Psoas muscle (tissue), 8 donors: Measurements from ENCODE around the gene ARL16. TPM values are rescaled to one million over a fixed set of nuclear protein-coding genes. Genes with fewer than 3 reads are reported as not detected.
A peak's percentile ranks its signal among the peaks of the same experiment; 100 is the strongest.

Experiments used
- ATAC-seq, 4 donors: fragments of 200-7000 bp; cut with Tn5 transposase; one replicate each; pipeline ENCODE4 v1.9.1; 2020; ENCODE audit warnings: moderate library complexity in 3 of 4, mild to moderate bottlenecking in 2 of 4
- DNase-seq, 2 donors: peaks; one replicate each; pipeline ENCODE4 v3.0.0-alpha.2; 2020
- H3K27ac ChIP-seq: fragments of 200-600 bp; one replicate; pipeline ENCODE4 v1.8.0; 2022
- H3K27me3 ChIP-seq, 3 donors: fragments of 200-600 bp in 1 of 3; one replicate each; pipeline versions ENCODE4 v1.6.1 to v1.8.0; 2013 to 2022; ENCODE audit warnings: low read length in 2 of 3, mild to moderate bottlenecking in 2 of 3, moderate library complexity in 1 of 3; ENCODE audit not compliant: insufficient read depth in 3 of 3
- H3K36me3 ChIP-seq, 2 donors: fragments of 200-600 bp in 1 of 2; one replicate each; pipeline versions ENCODE4 v1.6.1 to v1.8.0; 2013 to 2022; ENCODE audit warnings: low read depth in 1 of 2, mild to moderate bottlenecking in 1 of 2, moderate library complexity in 1 of 2; ENCODE audit not compliant: insufficient read depth in 1 of 2
- H3K4me1 ChIP-seq: fragments of 200-600 bp; one replicate; pipeline ENCODE4 v1.8.0; 2022
- H3K4me3 ChIP-seq: fragments of 200-600 bp; one replicate; pipeline ENCODE4 v1.8.0; 2022; ENCODE audit warnings: mild to moderate bottlenecking
- H3K9me3 ChIP-seq: fragments of 200-600 bp; one replicate; pipeline ENCODE4 v1.8.0; 2022
- WGBS, 3 donors: extraction: QIAGEN DNeasy Blood & Tissue Kit; methylation state at CpG; one replicate each; pipeline versions ENCODE4 v1.1.6 to v1.1.7; 2013; 5-methylcytosine and 5-hydroxymethylcytosine counted together
- intact Hi-C, 2 donors: fragments of 100-400 bp; cut with DNase I; formaldehyde crosslinking; loops; one replicate each; pipeline versions ENCODE4 v1.11.0 to v1.14.2; 2022
- polyA plus RNA-seq, 3 donors: library from polyadenylated mRNA; stranded (reverse); fragments of 200-250 nt; gene quantifications; one replicate each; pipeline ENCODE4 v1.2.3, GENCODE V29; 2013
- total RNA-seq, 4 donors: library from RNA; stranded (reverse); fragmentation: NEBNext Ultra II Directional in 2 of 4; extraction: Animal tissue kit (Norgen Biotek cat#: 25700) in 2 of 4; gene quantifications; one replicate each; pipeline versions ENCODE4 v1.2.1 to v1.2.4, GENCODE V29; 2021 to 2023
- TF ChIP-seq, protein P1 (sequence below): fragments of 200-600 bp; IDR thresholded peaks from one replicate; pipeline ENCODE4 v1.8.0; 2022; ENCODE audit warnings: antibody characterized with exemption
- donor health status: healthy with polysubstance abuse.
- donor health status: DM: no; HTN: no; CAD: no; lungs with moderate emphysema.
- donor health status: Bipolar disorder and iron deficiency.
- donor health status: healthy.
- donor health status: DM: yes; HTN: yes; CAD: no.
- donor health status: DM: no; HTN: no; CAD: no.
- donor health status: DM: no; HTN: no; CAD: no.
- donor health status: DM: yes; HTN: yes; CAD: no.

The ARL16 gene
- total and polyA plus RNA-seq, 7 donors = 7.8 to 29.3 (median 15.6) TPM

- Histone ChIP-seq H3K9me3 (no peaks in the 10 kb centered on the region), H3K4me3 (no peak overlapping the region), H3K27ac (no peak overlapping the region), H3K27me3 (no peaks in the 10 kb centered on the region), H3K4me1 (peaks cover 15% of the 10 kb centered on the region), H3K36me3 (peaks cover 8 to 63% of the 10 kb centered on the region in 2 donors)
- ATAC-seq (no peak), DNase-seq (peak in 1 of 2 donors; percentile 51)
- 89 to 92% (median 91%) methylated on average over 17 to 20 of the region's 20 CpGs for WGBS, 3 donors
- intact Hi-C loops = no loop called here
- TF ChIP-seq, protein P1, sequence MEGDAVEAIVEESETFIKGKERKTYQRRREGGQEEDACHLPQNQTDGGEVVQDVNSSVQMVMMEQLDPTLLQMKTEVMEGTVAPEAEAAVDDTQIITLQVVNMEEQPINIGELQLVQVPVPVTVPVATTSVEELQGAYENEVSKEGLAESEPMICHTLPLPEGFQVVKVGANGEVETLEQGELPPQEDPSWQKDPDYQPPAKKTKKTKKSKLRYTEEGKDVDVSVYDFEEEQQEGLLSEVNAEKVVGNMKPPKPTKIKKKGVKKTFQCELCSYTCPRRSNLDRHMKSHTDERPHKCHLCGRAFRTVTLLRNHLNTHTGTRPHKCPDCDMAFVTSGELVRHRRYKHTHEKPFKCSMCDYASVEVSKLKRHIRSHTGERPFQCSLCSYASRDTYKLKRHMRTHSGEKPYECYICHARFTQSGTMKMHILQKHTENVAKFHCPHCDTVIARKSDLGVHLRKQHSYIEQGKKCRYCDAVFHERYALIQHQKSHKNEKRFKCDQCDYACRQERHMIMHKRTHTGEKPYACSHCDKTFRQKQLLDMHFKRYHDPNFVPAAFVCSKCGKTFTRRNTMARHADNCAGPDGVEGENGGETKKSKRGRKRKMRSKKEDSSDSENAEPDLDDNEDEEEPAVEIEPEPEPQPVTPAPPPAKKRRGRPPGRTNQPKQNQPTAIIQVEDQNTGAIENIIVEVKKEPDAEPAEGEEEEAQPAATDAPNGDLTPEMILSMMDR = no peak
These were observed 3.0 kb upstream of the ARL16 start for GRCh38 chr17:81686614-81687013.

- Histone ChIP-seq H3K4me1 (peaks cover 15% of the 10 kb centered on the region), H3K27ac (peak overlapping the region; percentile 84), H3K9me3 (no peaks in the 10 kb centered on the region), H3K27me3 (no peaks in the 10 kb centered on the region), H3K36me3 (peaks cover 8 to 54% of the 10 kb centered on the region in 2 donors), H3K4me3 (peak overlapping the region; percentile 97)
- 70 to 74% (median 74%) methylated on average over 12 of the region's 12 CpGs for WGBS, 3 donors
- DNase-seq (peak in 1 of 2 donors; percentile 50), ATAC-seq (no peak)
- TF ChIP-seq, protein P1 = no peak
- intact Hi-C loops = no loop called here
These were observed 1.5 kb upstream of the ARL16 start for GRCh38 chr17:81685108-81685507.

DNA sequence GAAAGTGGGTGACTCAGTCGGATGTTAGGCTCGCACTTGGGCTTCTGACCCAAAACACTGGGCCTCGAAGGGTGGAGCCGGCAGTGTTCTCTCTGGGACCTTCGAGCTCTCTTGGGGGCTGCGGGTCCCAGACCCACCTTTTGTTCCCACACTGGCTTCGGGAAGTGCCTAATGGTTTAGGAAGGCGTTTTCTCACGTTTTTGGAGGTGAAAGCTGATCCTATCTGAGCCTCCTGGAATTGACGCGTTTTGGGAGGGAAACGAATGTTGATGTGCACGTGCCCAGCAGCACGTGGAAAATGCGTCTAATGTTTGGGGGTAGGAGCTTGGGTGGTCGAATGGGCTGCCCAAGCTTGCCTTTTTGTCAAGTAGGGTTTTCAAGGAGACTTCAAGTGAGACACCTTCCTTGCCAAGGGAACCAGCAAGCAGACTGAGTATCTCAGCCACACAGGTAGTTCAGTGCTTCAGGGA lies 880 bp upstream of the ARL16 start:
- Histone ChIP-seq H3K36me3 (peaks cover 8 to 47% of the 10 kb centered on the region in 2 donors), H3K4me1 (peaks cover 15% of the 10 kb centered on the region), H3K4me3 (peak overlapping the region; percentile 97), H3K27me3 (no peaks in the 10 kb centered on the region), H3K9me3 (no peaks in the 10 kb centered on the region), H3K27ac (peak overlapping the region; percentile 84)
- intact Hi-C loops = loop anchor here in 1 of 2 donors (5.0 kb wide), 1 partner anchor 47 kb away; the partner anchor contains the start of genes NPLOC4 and TSPAN10
- ATAC-seq (peak in 1 of 4 donors; percentile 12), DNase-seq (no peak)
- TF ChIP-seq, protein P1 = no peak
- 1 to 5% (median 2%) methylated on average over 16 of the region's 16 CpGs for WGBS, 3 donors

GRCh38 chr17:81683208-81683583 lies 401 bp downstream of the ARL16 start:
- peak in 1 of 4 donors; percentile 4 for ATAC-seq
- Histone ChIP-seq H3K36me3 (peaks cover 8 to 35% of the 10 kb centered on the region in 2 donors), H3K27me3 (no peaks in the 10 kb centered on the region), H3K4me1 (peaks cover 15% of the 10 kb centered on the region), H3K4me3 (peak overlapping the region; percentile 97), H3K9me3 (no peaks in the 10 kb centered on the region), H3K27ac (peak overlapping the region; percentile 84)
- 0 to 1% (median 1%) methylated on average over 33 to 37 of the region's 37 CpGs for WGBS, 3 donors
- DNase-seq = no peak
- intact Hi-C loops = loop anchor here in 1 of 2 donors (5.0 kb wide), 1 partner anchor 46 kb away; the partner anchor contains the start of genes NPLOC4 and TSPAN10
- TF ChIP-seq, protein P1 = no peak
